ENCODE data around the gene NUP35. TPM values are rescaled to one million over a fixed set of nuclear protein-coding genes. Genes with fewer than 3 reads are reported as not detected.

Gene NUP35, protein sequence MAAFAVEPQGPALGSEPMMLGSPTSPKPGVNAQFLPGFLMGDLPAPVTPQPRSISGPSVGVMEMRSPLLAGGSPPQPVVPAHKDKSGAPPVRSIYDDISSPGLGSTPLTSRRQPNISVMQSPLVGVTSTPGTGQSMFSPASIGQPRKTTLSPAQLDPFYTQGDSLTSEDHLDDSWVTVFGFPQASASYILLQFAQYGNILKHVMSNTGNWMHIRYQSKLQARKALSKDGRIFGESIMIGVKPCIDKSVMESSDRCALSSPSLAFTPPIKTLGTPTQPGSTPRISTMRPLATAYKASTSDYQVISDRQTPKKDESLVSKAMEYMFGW
- total RNA-seq: 1 to 10 TPM; 4.0 to 6.2 TPM

GRCh38 chr2:183124222-183124956 lies at the start of gene NUP35:
Gene NUP35 (plus strand): TSS chr2:183124443. CDS start chr2:183124458, 15 bp downstream.
- intact Hi-C loops (cut with DNase I): no loop called here
- peak; percentile 99 for ATAC-seq
- peaks cover 20% of the 10 kb centered on the region for H3K4me1 ChIP-seq

GRCh38 chr2:183078163-183078463 lies 46.1 kb upstream of the NUP35 start:
- H3K4me3 ChIP-seq: peak overlapping the region; percentile 5 to 18
- TF ChIP-seq POLR2A (IDR thresholded peaks at IDR 0.05): no peak
- TF ChIP-seq CTCF (IDR thresholded peaks at IDR 0.05): no peak
- peaks cover 8% of the 10 kb centered on the region for H3K4me1 ChIP-seq
- H3K9me3 ChIP-seq: no peaks in the 10 kb centered on the region
- intact Hi-C loops (cut with DNase I): no loop called here
- DNase-seq: no peak
- WGBS, 2 donors: 1 to 2% methylated on average over 8 of the region's 8 CpGs
- ATAC-seq: no peak
- H3K27me3 ChIP-seq: no peaks in the 10 kb centered on the region
- peak overlapping the region; percentile 76 to 90 (median 86) for H3K27ac ChIP-seq
- no peaks in the 10 kb centered on the region for H3K36me3 ChIP-seq (replicated peaks in 1 of 2; ENCODE audit: insufficient read depth in 1 of 2, low read depth in 2 of 2)

More at GRCh38 chr2:183124222-183124956, at the start of gene NUP35:
- no peak for TF ChIP-seq CTCF (IDR thresholded peaks at IDR 0.05)
- TF ChIP-seq POLR2A (IDR thresholded peaks at IDR 0.05): peak in 2 of 3 donors; percentile 76
- H3K27ac ChIP-seq: peak within 1 kb of the TSS; percentile 77 to 94 (median 90)
- WGBS, 2 donors: 0% methylated on average over 35 to 43 of the region's 43 CpGs
- no peaks in the 10 kb centered on the region for H3K9me3 ChIP-seq
- peaks cover 0 to under 1% of the 10 kb centered on the region in 2 donors for H3K36me3 ChIP-seq (replicated peaks in 1 of 2; ENCODE audit: insufficient read depth in 1 of 2, low read depth in 2 of 2)
- H3K27me3 ChIP-seq: no peaks in the 10 kb centered on the region
- H3K4me3 ChIP-seq: peak within 1 kb of the TSS; percentile 38 to 92
- DNase-seq: peak; percentile 87 to 92 (median 91)

- H3K9me3 ChIP-seq: no peaks in the 10 kb centered on the region
- H3K36me3 ChIP-seq (replicated peaks in 1 of 2; ENCODE audit: insufficient read depth in 1 of 2, low read depth in 2 of 2): no peaks in the 10 kb centered on the region
- ATAC-seq (peak; percentile 98), DNase-seq (peak; percentile 93 to 98 (median 96))
- TF ChIP-seq POLR2A (IDR thresholded peaks at IDR 0.05) (peak; percentile 65 to 93 (median 89)), CTCF (IDR thresholded peaks at IDR 0.05) (peak in 1 of 7 experiments; percentile 6)
- H3K27me3 ChIP-seq: no peaks in the 10 kb centered on the region
- H3K4me3 ChIP-seq: peak within 1 kb of the TSS; percentile 5 to 18
- intact Hi-C loops (cut with DNase I): no loop called here
- 0% methylated on average over 19 to 20 of the region's 20 CpGs for WGBS, 2 donors
- H3K4me1 ChIP-seq: peaks cover 8% of the 10 kb centered on the region
- peak within 1 kb of the TSS; percentile 76 to 90 (median 86) for H3K27ac ChIP-seq
Measured at GRCh38 chr2:183078464-183079138, 45.6 kb upstream of the NUP35 start, which contains the start of gene DUSP19. Gene DUSP19 (plus strand): TSS chr2:183078747. CDS start chr2:183078934, 187 bp downstream.

DNA sequence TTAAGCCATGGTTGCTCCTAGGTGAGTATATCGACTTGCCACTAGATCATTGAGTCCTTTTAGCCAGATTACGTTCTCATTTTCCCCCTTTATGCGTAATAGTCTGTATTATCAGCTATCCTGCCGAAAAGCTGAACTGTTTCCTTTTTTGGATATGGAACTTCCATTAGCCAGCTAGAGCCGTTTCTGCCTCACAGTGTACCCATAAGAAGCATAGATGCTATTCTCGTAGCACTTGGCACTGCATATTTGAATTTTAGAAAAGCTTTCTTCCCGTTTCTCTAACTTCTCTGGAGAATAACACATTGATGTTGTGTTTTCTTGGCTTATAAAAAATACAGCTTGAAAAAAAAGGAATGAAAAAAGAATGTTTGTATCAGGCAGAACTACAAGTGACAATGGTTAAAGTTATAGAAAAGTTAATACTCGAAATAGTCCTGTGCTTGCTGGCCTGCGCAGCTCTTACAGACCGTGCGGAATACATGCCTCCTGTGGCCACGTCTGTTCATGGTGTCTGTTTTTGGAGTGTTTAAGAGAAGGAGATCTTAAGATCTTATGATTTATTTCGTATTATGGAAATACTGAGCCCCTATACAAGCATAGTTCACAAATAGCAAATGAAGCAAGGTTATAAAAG lies 45.0 kb upstream of the NUP35 start:
- peak; percentile 31 for ATAC-seq
- intact Hi-C loops (cut with DNase I): no loop called here
- Histone ChIP-seq H3K27ac (peak overlapping the region; percentile 76 to 90 (median 86)), H3K9me3 (no peaks in the 10 kb centered on the region), H3K36me3 (replicated peaks in 1 of 2; ENCODE audit: insufficient read depth in 1 of 2, low read depth in 2 of 2) (no peaks in the 10 kb centered on the region), H3K4me1 (peaks cover 8% of the 10 kb centered on the region), H3K4me3 (peak overlapping the region; percentile 3 to 18), H3K27me3 (no peaks in the 10 kb centered on the region)
- TF ChIP-seq POLR2A (IDR thresholded peaks at IDR 0.05) (no peak), CTCF (IDR thresholded peaks at IDR 0.05) (peak in 2 of 7 experiments; percentile 8 to 19)
- 4 to 5% methylated on average over 13 of the region's 13 CpGs for WGBS, 2 donors
- peak; percentile 28 to 48 (median 32) for DNase-seq
